Brain microvascular endothelial cell (primary cell): ENCODE results near the gene RIOK1.

Source experiments
- DNase-seq: peaks from one replicate; pipeline ENCODE4 v3.0.0-alpha.2; 2020
- H3K27ac ChIP-seq: fragments of 250-450 bp; sonication (Bioruptor Pico); 2 replicates; pipeline ENCODE4 v1.5.1; 2020; ENCODE audit warnings: mild to moderate bottlenecking, moderate library complexity
- H3K27me3 ChIP-seq: fragments of 250-450 bp; sonication (Bioruptor Pico); replicated peaks from 2 replicates; pipeline ENCODE4 v1.5.1; 2020; ENCODE audit warnings: mild to moderate bottlenecking
- H3K36me3 ChIP-seq: fragments of 250-450 bp; sonication (Bioruptor Pico); replicated peaks from 2 replicates; pipeline ENCODE4 v1.5.1; 2020; ENCODE audit warnings: mild to moderate bottlenecking
- H3K4me3 ChIP-seq: 2 replicates; pipeline ENCODE4 v1.5.1; 2011; ENCODE audit warnings: low read depth, mild to moderate bottlenecking, control low read depth, low read length, moderate library complexity
- CTCF ChIP-seq: IDR thresholded peaks from 2 replicates; pipeline ENCODE4 v1.5.1; 2011; ENCODE audit warnings: low read depth, mild to moderate bottlenecking, moderate library complexity, low read length, control low read depth, inconsistent platforms; ENCODE audit errors: missing control alignments
- in situ Hi-C: cut with HindIII; loops from 2 replicates; pipeline ENCODE4 v1.10.0; 2017; ENCODE audit warnings: low sequenced_read_pairs, low pct_ligation_motif_present

Gene RIOK1

DNA sequence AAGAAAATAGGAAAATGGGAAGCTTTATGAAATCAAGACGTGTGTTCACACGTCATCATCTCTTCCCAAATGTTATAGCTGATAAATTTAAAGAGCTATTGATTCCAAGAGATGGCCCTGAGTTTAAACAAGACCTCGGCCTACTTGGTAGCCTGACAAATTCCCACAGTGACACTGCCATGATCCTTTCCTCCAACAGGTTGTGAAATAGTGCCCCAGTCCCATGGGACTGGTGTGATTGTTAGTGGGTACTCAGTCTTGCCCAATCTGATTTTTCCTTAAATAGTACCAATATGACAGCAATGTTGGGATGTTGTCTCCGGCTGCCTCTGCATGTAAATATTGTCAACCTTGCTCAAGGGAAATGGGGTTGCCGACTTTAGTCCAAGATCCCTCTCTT, 34.5 kb downstream of the RIOK1 start:
- no peak for TF ChIP-seq CTCF
- Histone ChIP-seq H3K27ac (no peak overlapping the region), H3K27me3 (no peaks in the 10 kb centered on the region), H3K36me3 (no peaks in the 10 kb centered on the region), H3K4me3 (no peak overlapping the region)
- DNase-seq, result no peak
- in situ Hi-C loops, result loop anchor here (25.0 kb wide), 1 partner anchor 163 kb away; the partner anchor contains the start of gene SNRNP48

GRCh38 chr6:7424967-7425807, 35.6 kb downstream of the RIOK1 start:
- no peak overlapping the region for H3K4me3 ChIP-seq
- no peaks in the 10 kb centered on the region for H3K36me3 ChIP-seq
- in situ Hi-C loops, result loop anchor here (25.0 kb wide), 1 partner anchor 162 kb away; the partner anchor contains the start of gene SNRNP48
- H3K27ac ChIP-seq, result no peak overlapping the region
- peak; percentile 57 for DNase-seq
- peak; percentile 71 for TF ChIP-seq CTCF
- H3K27me3 ChIP-seq, result no peaks in the 10 kb centered on the region

- in situ Hi-C loops, result no loop called here
- no peak for TF ChIP-seq CTCF
- H3K36me3 ChIP-seq, result no peaks in the 10 kb centered on the region
Measured at GRCh38 chr6:7425808-7426190, 36.2 kb downstream of the RIOK1 start.

GRCh38 chr6:7426447-7427169, 37.0 kb downstream of the RIOK1 start:
- DNase-seq, result no peak
- in situ Hi-C loops, result no loop called here
- H3K27ac ChIP-seq, result no peak overlapping the region
- H3K27me3 ChIP-seq, result no peaks in the 10 kb centered on the region
- no peak overlapping the region for H3K4me3 ChIP-seq
- no peaks in the 10 kb centered on the region for H3K36me3 ChIP-seq
- no peak for TF ChIP-seq CTCF

More at GRCh38 chr6:7425808-7426190, 36.2 kb downstream of the RIOK1 start:
- H3K27ac ChIP-seq, result no peak overlapping the region
- H3K27me3 ChIP-seq, result no peaks in the 10 kb centered on the region
- no peak overlapping the region for H3K4me3 ChIP-seq
- DNase-seq, result no peak

- TF ChIP-seq CTCF, result no peak
- Histone ChIP-seq H3K27me3 (no peaks in the 10 kb centered on the region), H3K36me3 (no peaks in the 10 kb centered on the region), H3K27ac (no peak overlapping the region), H3K4me3 (no peak overlapping the region)
- no peak for DNase-seq
- in situ Hi-C loops, result no loop called here
Measured at GRCh38 chr6:7431313-7431673, 41.7 kb downstream of the RIOK1 start.
